Hepatocyte (in vitro differentiated cells): ENCODE measurements around the gene CYTH1. TPM values are rescaled to one million over a fixed set of nuclear protein-coding genes. Genes with fewer than 3 reads are reported as not detected.

Source experiments
- DNase-seq: peaks from one replicate; pipeline ENCODE4 v3.0.0-alpha.2; 2016; ENCODE audit warnings: low spot score
- H2AFZ ChIP-seq: fragments of 200-600 bp; sonication (generic); 2 replicates; pipeline ENCODE4 v1.6.0; 2016; ENCODE audit warnings: antibody characterized with exemption, mild to moderate bottlenecking
- H3K27ac ChIP-seq: fragments of 200-600 bp; sonication (generic); 2 replicates; pipeline ENCODE4 v1.5.1; 2016; ENCODE audit warnings: mild to moderate bottlenecking
- H3K27me3 ChIP-seq: fragments of 200-600 bp; sonication (generic); 2 replicates; pipeline ENCODE4 v1.6.1; 2016
- H3K36me3 ChIP-seq: fragments of 200-600 bp; sonication (generic); replicated peaks from 2 replicates; pipeline ENCODE4 v1.5.1; 2016; ENCODE audit warnings: low read depth; ENCODE audit not compliant: insufficient read depth
- H3K4me1 ChIP-seq: fragments of 200-600 bp; sonication (generic); 2 replicates; pipeline ENCODE4 v1.5.1; 2016; ENCODE audit warnings: mild to moderate bottlenecking, moderate library complexity; ENCODE audit not compliant: insufficient read depth
- H3K4me2 ChIP-seq: fragments of 200-600 bp; sonication (generic); 2 replicates; pipeline ENCODE4 v1.6.0; 2016
- H3K4me3 ChIP-seq: fragments of 200-600 bp; sonication (generic); 2 replicates; pipeline ENCODE4 v1.5.1; 2016; ENCODE audit warnings: mild to moderate bottlenecking
- H3K79me2 ChIP-seq: fragments of 200-600 bp; sonication (generic); 2 replicates; pipeline ENCODE4 v1.6.0; 2017; ENCODE audit warnings: mild to moderate bottlenecking
- H3K9me2 ChIP-seq: fragments of 200-600 bp; sonication (generic); replicated peaks from 2 replicates; pipeline ENCODE4 v1.6.0; 2017; ENCODE audit warnings: mild to moderate bottlenecking; ENCODE audit not compliant: insufficient read depth
- H3K9me3 ChIP-seq: fragments of 200-600 bp; sonication (generic); 2 replicates; pipeline ENCODE4 v1.5.1; 2016; ENCODE audit warnings: low read depth, mild to moderate bottlenecking
- H4K20me1 ChIP-seq: fragments of 200-600 bp; sonication (generic); 2 replicates; pipeline ENCODE4 v1.6.0; 2016; ENCODE audit warnings: mild to moderate bottlenecking; ENCODE audit not compliant: insufficient read depth, poor library complexity, severe bottlenecking
- CTCF ChIP-seq: fragments of 200-600 bp; sonication (generic); IDR thresholded peaks from 2 replicates; pipeline ENCODE4 v1.5.1; 2016; ENCODE audit warnings: antibody characterized with exemption, mild to moderate bottlenecking; ENCODE audit not compliant: poor library complexity
- EZH2 ChIP-seq: fragments of 200-600 bp; sonication (generic); IDR thresholded peaks from 2 replicates; pipeline ENCODE4 v1.6.1; 2016; ENCODE audit warnings: antibody characterized with exemption, mild to moderate bottlenecking, borderline replicate concordance
- EZH2phosphoT487 ChIP-seq: fragments of 200-600 bp; sonication (generic); IDR thresholded peaks from one replicate; pipeline ENCODE4 v1.6.1; 2018; ENCODE audit warnings: antibody characterized with exemption, mild to moderate bottlenecking, low read depth, moderate library complexity; ENCODE audit not compliant: unreplicated experiment, severe bottlenecking
- WGBS: methylation state at CpG from one replicate; pipeline ENCODE4 v1.1.6; 2016; ENCODE audit warnings: low lambda C conversion rate; ENCODE audit errors: missing lambda C conversion rate; 5-methylcytosine and 5-hydroxymethylcytosine counted together
- polyA plus RNA-seq: library from polyadenylated mRNA; unstranded; fragments of >200 nt; fragmentation: Nextera tagmentation; extraction: Ambion mirVana; gene quantifications from 2 replicates; pipeline ENCODE4 v1.2.1, GENCODE V29; 2016
- total RNA-seq: library from RNA; depleted of rRNA; stranded (reverse); fragments of >200 nt; gene quantifications from 2 replicates; pipeline ENCODE4 v1.2.3, GENCODE V29; 2014

The CYTH1 gene
- total and polyA plus RNA-seq, 2 experiments from 2014 or later = 38.5 to 44.4 TPM

GRCh38 chr17:78766225-78766624 lies 15.8 kb downstream of the CYTH1 start:
- H3K27me3 ChIP-seq = no peaks in the 10 kb centered on the region
- no peak overlapping the region for H3K4me2 ChIP-seq
- no peak overlapping the region for H3K27ac ChIP-seq
- DNase-seq = no peak
- no peaks in the 10 kb centered on the region for H3K36me3 ChIP-seq
- H3K9me2 ChIP-seq = no peaks in the 10 kb centered on the region
- no peaks in the 10 kb centered on the region for H3K9me3 ChIP-seq
- H2AFZ ChIP-seq = no peak overlapping the region
- no peak for TF ChIP-seq EZH2
- TF ChIP-seq CTCF = no peak
- TF ChIP-seq EZH2phosphoT487 = no peak
- peaks cover 17% of the 10 kb centered on the region for H4K20me1 ChIP-seq
- no peak overlapping the region for H3K4me3 ChIP-seq
- H3K4me1 ChIP-seq = peaks cover 19% of the 10 kb centered on the region
- WGBS = 42% methylated on average over 2 of the region's 2 CpGs
- peaks cover 86% of the 10 kb centered on the region for H3K79me2 ChIP-seq

- 62% methylated on average over 3 of the region's 3 CpGs for WGBS
- Histone ChIP-seq H4K20me1 (peaks cover 17% of the 10 kb centered on the region), H2AFZ (no peak overlapping the region), H3K4me1 (peaks cover 19% of the 10 kb centered on the region), H3K4me2 (no peak overlapping the region), H3K36me3 (no peaks in the 10 kb centered on the region), H3K27me3 (no peaks in the 10 kb centered on the region), H3K9me3 (no peaks in the 10 kb centered on the region), H3K4me3 (no peak overlapping the region), H3K9me2 (no peaks in the 10 kb centered on the region), H3K27ac (no peak overlapping the region), H3K79me2 (peaks cover 86% of the 10 kb centered on the region)
- no peak for TF ChIP-seq EZH2
- TF ChIP-seq CTCF = no peak
- TF ChIP-seq EZH2phosphoT487 = no peak
- no peak for DNase-seq
Measured at GRCh38 chr17:78765821-78766220, 16.3 kb downstream of the CYTH1 start.

- no peak for TF ChIP-seq CTCF
- TF ChIP-seq EZH2phosphoT487 = no peak
- TF ChIP-seq EZH2 = no peak
- Histone ChIP-seq H3K4me2 (no peak overlapping the region), H3K79me2 (peaks cover 83% of the 10 kb centered on the region), H3K9me3 (no peaks in the 10 kb centered on the region), H2AFZ (no peak overlapping the region), H3K27ac (no peak overlapping the region), H3K4me3 (no peak overlapping the region), H3K27me3 (no peaks in the 10 kb centered on the region), H4K20me1 (peaks cover 19% of the 10 kb centered on the region), H3K4me1 (peaks cover 19% of the 10 kb centered on the region), H3K36me3 (no peaks in the 10 kb centered on the region), H3K9me2 (no peaks in the 10 kb centered on the region)
- 95% methylated on average over 8 of the region's 8 CpGs for WGBS
- no peak for DNase-seq
Measured at GRCh38 chr17:78764871-78765270, 17.2 kb downstream of the CYTH1 start.

- Histone ChIP-seq H3K27me3 (no peaks in the 10 kb centered on the region), H3K4me1 (peaks cover 31% of the 10 kb centered on the region), H3K79me2 (peaks cover 77% of the 10 kb centered on the region), H3K4me2 (no peak overlapping the region), H4K20me1 (peaks cover 17% of the 10 kb centered on the region), H2AFZ (no peak overlapping the region), H3K4me3 (no peak overlapping the region), H3K36me3 (no peaks in the 10 kb centered on the region), H3K9me2 (no peaks in the 10 kb centered on the region), H3K9me3 (no peaks in the 10 kb centered on the region), H3K27ac (no peak overlapping the region)
- no peak for DNase-seq
- TF ChIP-seq EZH2phosphoT487 (no peak), EZH2 (no peak), CTCF (no peak)
- WGBS = 88% methylated on average over 3 of the region's 3 CpGs
Measured at GRCh38 chr17:78763561-78763960, 18.5 kb downstream of the CYTH1 start.
